GM10248 (cell line): Measurements from ENCODE around the gene STIMATE.

Experiments used
- CTCF ChIA-PET: fragments of 300-600 bp; sonication (Branson Sonifier 250); formaldehyde crosslinking; extraction: SDS; loops from one replicate; lab custom pipeline; 2021; ENCODE audit warnings: antibody characterized with exemption; lab: Yijun Ruan, JAX
- POLR2A ChIA-PET: fragments of 350-650 bp; sonication (Branson Sonifier 250); formaldehyde crosslinking; extraction: SDS; loops from one replicate; lab custom pipeline; 2020; ENCODE audit warnings: antibody characterized with exemption; lab: Yijun Ruan, JAX
- DNase-seq: peaks from one replicate; pipeline ENCODE4 v3.0.0; 2012; ENCODE audit errors: extremely low spot score
- CTCF ChIP-seq: IDR thresholded peaks from 2 replicates; pipeline ENCODE4 v1.5.1; 2012; ENCODE audit warnings: mild to moderate bottlenecking, low read depth; ENCODE audit errors: extremely low read depth, missing control alignments, control extremely low read depth

STIMATE gene

DNA sequence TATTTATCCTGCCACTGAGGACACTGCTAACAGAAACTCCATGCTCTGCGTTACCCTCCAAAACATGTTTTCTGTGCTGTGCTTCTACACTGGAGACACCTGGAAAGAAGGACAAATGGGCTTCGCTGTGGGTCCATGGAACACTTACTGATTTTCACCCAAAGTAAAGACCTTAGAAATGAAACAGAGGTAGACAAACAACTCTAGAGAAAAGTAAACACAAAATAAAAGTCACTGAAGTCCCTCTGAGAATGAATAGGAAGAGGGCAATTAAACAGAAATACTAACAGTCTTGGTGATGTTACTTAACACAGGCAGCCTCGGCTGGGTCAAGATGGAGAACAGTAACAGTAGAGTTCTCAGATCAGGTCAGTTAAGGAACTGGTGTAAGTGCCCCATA is 6.7 kb upstream of the STIMATE start:
- no peak for DNase-seq
- ChIA-PET POLR2A (no interaction called here), CTCF (interaction anchor here (0.9 to 1.5 kb wide), 3 partner anchors 11 to 65 kb away, joined by 3 to 4 read pairs (median 3); no protein-coding TSS in a partner anchor)
- no peak for TF ChIP-seq CTCF

DNA sequence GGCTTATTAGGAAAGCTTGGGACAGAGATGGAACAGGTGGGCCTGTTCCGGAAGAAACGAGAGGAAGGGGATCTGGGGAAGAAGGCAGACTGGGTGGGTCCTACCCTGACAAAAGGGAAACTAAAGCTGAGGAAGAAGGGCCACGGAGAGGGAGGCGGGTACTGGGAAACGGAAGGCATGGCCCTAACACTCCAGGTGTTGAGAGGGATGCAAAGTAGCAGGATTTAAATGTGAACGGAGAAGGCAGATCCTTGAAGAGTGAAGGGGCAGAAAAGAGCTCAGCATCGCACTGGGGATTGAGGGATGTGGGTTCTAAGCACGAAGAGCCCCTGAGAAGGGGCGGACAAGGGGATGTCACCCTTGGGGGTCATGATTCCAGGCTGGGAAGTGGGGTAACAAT is 735 bp downstream of the STIMATE start:
- POLR2A ChIA-PET = no interaction called here
- CTCF ChIA-PET = interaction anchor here (1.1 to 5.3 kb wide), 5 partner anchors 8 to 38 kb away, joined by 4 to 39 read pairs (median 4); no protein-coding TSS in a partner anchor
- TF ChIP-seq CTCF = no peak
- no peak for DNase-seq

DNA sequence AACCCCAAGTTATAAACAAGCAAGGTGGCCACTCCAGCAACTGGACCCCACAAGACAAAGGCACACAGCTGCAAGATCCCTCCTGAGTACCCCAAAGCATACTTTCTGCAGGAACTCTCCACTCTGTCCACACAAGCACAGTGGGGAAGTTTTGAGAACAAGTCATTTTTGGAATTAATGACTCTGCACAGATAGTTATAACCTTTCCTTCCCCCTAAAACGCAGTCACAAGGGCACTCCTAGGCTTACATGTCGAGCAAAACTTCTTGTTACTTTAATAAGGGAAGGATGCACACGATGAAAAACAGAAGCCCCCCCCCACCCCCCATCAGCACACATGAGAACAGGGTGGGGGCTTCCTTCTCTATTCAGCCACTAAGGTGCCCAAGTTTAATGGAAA is 1.2 kb downstream of the STIMATE start:
- no peak for TF ChIP-seq CTCF

GRCh38 chr3:52895418-52895817 is 1.9 kb downstream of the STIMATE start:
- ChIA-PET POLR2A (no interaction called here), CTCF (interaction anchor here (0.7 to 5.3 kb wide), 6 partner anchors 10 to 301 kb away, joined by 3 to 39 read pairs (median 4); no protein-coding TSS in a partner anchor)
- TF ChIP-seq CTCF = no peak
- DNase-seq = no peak

More for the DNA sequence above, 1.2 kb downstream of the STIMATE start:
- POLR2A ChIA-PET = no interaction called here
- DNase-seq = no peak
- CTCF ChIA-PET = interaction anchor here (1.1 to 5.3 kb wide), 4 partner anchors 9 to 39 kb away, joined by 4 to 39 read pairs (median 4); no protein-coding TSS in a partner anchor

DNA sequence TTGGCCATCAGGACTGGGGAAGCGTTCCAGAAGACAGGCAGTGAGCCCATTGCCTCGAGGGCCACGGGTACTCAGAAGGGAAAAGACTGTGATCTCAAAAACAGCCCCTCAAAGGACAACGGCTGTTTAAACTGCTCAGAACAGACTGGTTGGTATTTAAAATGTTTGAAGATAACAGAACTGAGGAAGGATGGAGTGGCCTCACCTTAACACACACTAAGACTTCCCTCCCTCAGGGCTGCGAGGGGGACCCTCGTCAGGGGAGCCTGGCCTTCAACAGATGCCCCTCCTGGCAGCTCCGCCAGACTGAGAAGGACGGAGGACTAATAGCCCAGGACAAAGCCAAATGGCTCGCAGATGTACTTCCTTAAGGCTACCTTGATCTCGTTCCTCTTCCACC is 2.6 kb downstream of the STIMATE start:
- TF ChIP-seq CTCF = no peak
- no peak for DNase-seq
- ChIA-PET POLR2A (no interaction called here), CTCF (interaction anchor here (0.7 to 5.3 kb wide), 5 partner anchors 14 to 302 kb away, joined by 3 to 39 read pairs (median 4); no protein-coding TSS in a partner anchor)

DNA sequence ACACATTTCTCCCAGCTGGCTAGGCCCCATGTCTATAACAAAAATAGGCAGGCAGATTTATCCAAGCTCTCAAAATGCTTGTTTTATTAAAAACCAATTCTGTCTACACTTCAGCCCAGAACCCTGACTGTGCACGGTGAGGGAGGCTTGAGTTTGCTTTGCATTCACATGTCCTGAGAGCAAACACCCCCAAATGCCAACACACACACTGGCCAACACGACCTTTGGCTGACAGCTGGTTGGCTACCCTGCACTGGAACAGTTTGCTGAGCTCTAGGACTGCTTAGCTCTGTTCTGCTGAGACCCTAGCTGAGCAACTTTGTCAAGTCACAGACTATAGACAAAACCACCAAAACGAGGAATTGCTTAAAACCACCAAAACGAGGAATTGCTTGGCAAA is 3.6 kb downstream of the STIMATE start:
- TF ChIP-seq CTCF = no peak
- CTCF ChIA-PET = interaction anchor here (0.9 to 5.3 kb wide), 6 partner anchors 11 to 210 kb away, joined by 3 to 39 read pairs (median 4); no protein-coding TSS in a partner anchor
- POLR2A ChIA-PET = no interaction called here
- no peak for DNase-seq
